HG02798 (cell line): ENCODE data around the gene RNF168.
A peak's percentile ranks its signal among the peaks of the same experiment; 100 is the strongest.
"Not testable (repeated sequence)": the region's sequence is repeated elsewhere in the genome, so short reads cannot be mapped to it uniquely, and the experiment has no call there.

Source experiments
- ATAC-seq: cut with Tn5 transposase; IDR thresholded peaks from one replicate; pipeline ENCODE4 v1.9.1; 2021; ENCODE audit warnings: mild to moderate bottlenecking; ENCODE audit not compliant: unreplicated experiment, poor library complexity

The RNF168 gene

GRCh38 chr3:196503196-196504076 lies at the start of gene RNF168:
TSS of gene RNF168 (minus strand) at chr3:196503768. CDS start at chr3:196503173, 595 bp downstream.
- ATAC-seq, result peak; percentile 87

- no peak for ATAC-seq
Measured at GRCh38 chr3:196552253-196552652, 48.7 kb upstream of the RNF168 start.

GRCh38 chr3:196550172-196550571 lies 46.6 kb upstream of the RNF168 start:
- ATAC-seq, result not testable (repeated sequence)

GRCh38 chr3:196549312-196549711 lies 45.7 kb upstream of the RNF168 start:
- ATAC-seq, result not testable (repeated sequence)

GRCh38 chr3:196547067-196547466 lies 43.5 kb upstream of the RNF168 start:
- no peak for ATAC-seq

- ATAC-seq, result no peak
Measured at GRCh38 chr3:196546537-196546936, 43.0 kb upstream of the RNF168 start.

GRCh38 chr3:196544491-196544992 lies 41.0 kb upstream of the RNF168 start:
- no peak for ATAC-seq

- no peak for ATAC-seq
Measured at GRCh38 chr3:196541684-196542445, 38.3 kb upstream of the RNF168 start.

- no peak for ATAC-seq
Measured at GRCh38 chr3:196537319-196537984, 33.9 kb upstream of the RNF168 start.

- no peak for ATAC-seq
Measured at GRCh38 chr3:196533260-196533681, 29.7 kb upstream of the RNF168 start.

- no peak for ATAC-seq
Measured at GRCh38 chr3:196531418-196531817, 27.9 kb upstream of the RNF168 start.

GRCh38 chr3:196528639-196529233 lies 25.2 kb upstream of the RNF168 start:
- peak; percentile 90 for ATAC-seq

GRCh38 chr3:196525141-196525540 lies 21.6 kb upstream of the RNF168 start:
- ATAC-seq, result no peak

- no peak for ATAC-seq
Measured at GRCh38 chr3:196524527-196524926, 21.0 kb upstream of the RNF168 start.

GRCh38 chr3:196523841-196524240 lies 20.3 kb upstream of the RNF168 start:
- ATAC-seq, result no peak

- ATAC-seq, result not testable (repeated sequence)
Measured at GRCh38 chr3:196521291-196521690, 17.7 kb upstream of the RNF168 start.

GRCh38 chr3:196519718-196520082 lies 16.1 kb upstream of the RNF168 start:
- no peak for ATAC-seq

- no peak for ATAC-seq
Measured at GRCh38 chr3:196518966-196519717, 15.6 kb upstream of the RNF168 start.

GRCh38 chr3:196517919-196518318 lies 14.4 kb upstream of the RNF168 start:
- no peak for ATAC-seq
